HepG2 (cell line): ENCODE data around the gene THADA. TPM values are rescaled to one million over a fixed set of nuclear protein-coding genes. Genes with fewer than 3 reads are reported as not detected.

ENCODE experiments used
- CENPT ChIP-seq: sonication (generic); formaldehyde crosslinking; IDR thresholded peaks from 2 replicates; pipeline ENCODE4 v1.8.0; 2022; ENCODE audit warnings: low read depth, mild to moderate bottlenecking, moderate library complexity, missing genetic modification reagents
- NCOA2 ChIP-seq: sonication (generic); formaldehyde crosslinking; IDR thresholded peaks from 2 replicates; pipeline ENCODE4 v1.8.0; 2022; ENCODE audit warnings: inconsistent platforms
- NR2F1 ChIP-seq, 2 experiments: fragments of 450-650 bp in 1 of 2; formaldehyde crosslinking in 1 of 2; IDR thresholded peaks; 2 replicates each; pipeline versions ENCODE4 v1.5.0 to v1.6.1; 2016 to 2020; ENCODE audit warnings: mild to moderate bottlenecking in 1 of 2, missing compliant biosample characterization in 1 of 2, missing genetic modification reagents in 1 of 2, moderate library complexity in 1 of 2
- PHF20 ChIP-seq: sonication (generic); formaldehyde crosslinking; IDR thresholded peaks from 2 replicates; pipeline ENCODE4 v1.5.0; 2020; ENCODE audit warnings: mild to moderate bottlenecking, missing genetic modification reagents
- RAD51 ChIP-seq: fragments of 450-650 bp; IDR thresholded peaks from 2 replicates; pipeline ENCODE4 v1.6.1; 2016; ENCODE audit warnings: borderline replicate concordance
- XRCC5 ChIP-seq: fragments of 200-400 bp; formaldehyde crosslinking; optimal IDR thresholded peaks from 2 replicates; pipeline ENCODE3; 2017; ENCODE audit warnings: mild to moderate bottlenecking, low read length
- ZNF20 ChIP-seq: sonication (generic); formaldehyde crosslinking; IDR thresholded peaks from 2 replicates; pipeline ENCODE4 v1.4.0; 2020; ENCODE audit warnings: mild to moderate bottlenecking, moderate library complexity, missing genetic modification reagents
- ZNF337 ChIP-seq: sonication (generic); formaldehyde crosslinking; IDR thresholded peaks from 2 replicates; pipeline ENCODE4 v1.5.1; 2020; ENCODE audit warnings: missing genetic modification reagents, low read depth, mild to moderate bottlenecking, borderline replicate concordance
- ZNF556 ChIP-seq: sonication (generic); formaldehyde crosslinking; IDR thresholded peaks from 2 replicates; pipeline ENCODE4 v1.4.0; 2020; ENCODE audit warnings: mild to moderate bottlenecking, missing genetic modification reagents, borderline replicate concordance
- ZNF567 ChIP-seq: sonication (generic); formaldehyde crosslinking; IDR thresholded peaks from 2 replicates; pipeline ENCODE4 v1.8.1; 2023; ENCODE audit warnings: mild to moderate bottlenecking, missing genetic modification reagents, borderline replicate concordance
- polyA plus RNA-seq, 8 experiments: library from polyadenylated mRNA; depleted of rRNA in 3 of 8; stranded (reverse) in 7 of 8; unstranded in 1 of 8; fragments of >200 nt; fragmentation: Illumina TruSeq in 4 of 8; extraction: Trizol in 4 of 8; gene quantifications; 2 replicates each; pipeline versions ENCODE4 v1.2.1 to v1.2.3, GENCODE V29; 2011 to 2016; ENCODE audit warnings: low read depth in 4 of 8, missing spikeins in 1 of 8, mixed read lengths in 1 of 8; ENCODE audit not compliant: insufficient read depth in 1 of 8
- total RNA-seq, 5 experiments: library from RNA; depleted of rRNA; stranded (reverse); fragments of >200 nt; fragmentation: Illumina TruSeq; extraction: Trizol; gene quantifications; 2 replicates each; pipeline ENCODE4 v1.2.3, GENCODE V29; 2016; ENCODE audit warnings: low read depth in 1 of 5
- TF ChIP-seq, protein P1 (sequence below): sonication (generic); formaldehyde crosslinking; IDR thresholded peaks from 2 replicates; pipeline ENCODE4 v1.4.0; 2020; ENCODE audit warnings: missing genetic modification reagents
- TF ChIP-seq, protein P2 (sequence below): IDR thresholded peaks from 2 replicates; pipeline ENCODE4 v1.6.1; 2016; ENCODE audit warnings: mild to moderate bottlenecking, missing biosample characterization, missing genetic modification reagents
- TF ChIP-seq, protein P3 (sequence below): sonication (generic); formaldehyde crosslinking; IDR thresholded peaks from 2 replicates; pipeline ENCODE4 v1.4.0; 2020; ENCODE audit warnings: mild to moderate bottlenecking, missing genetic modification reagents
- TF ChIP-seq, protein P4 (sequence below): sonication (generic); formaldehyde crosslinking; IDR thresholded peaks from 2 replicates; pipeline ENCODE4 v1.8.1; 2023; ENCODE audit warnings: mild to moderate bottlenecking, missing genetic modification reagents
- TF ChIP-seq, protein P5 (sequence below): sonication (generic); formaldehyde crosslinking; IDR thresholded peaks from 2 replicates; pipeline ENCODE4 v1.4.0; 2020; ENCODE audit warnings: missing genetic modification reagents
- TF ChIP-seq, protein P6 (sequence below): sonication (generic); formaldehyde crosslinking; conservative IDR thresholded peaks from 2 replicates; pipeline ENCODE4 v1.4.0; 2020; ENCODE audit warnings: mild to moderate bottlenecking, missing genetic modification reagents, moderate library complexity

THADA gene
- total and polyA plus RNA-seq, 2 of the 13 experiments (the other 11 are each of a cell fraction or from before 2014, with no cell fraction given), result 12.7 to 21.7 TPM

DNA sequence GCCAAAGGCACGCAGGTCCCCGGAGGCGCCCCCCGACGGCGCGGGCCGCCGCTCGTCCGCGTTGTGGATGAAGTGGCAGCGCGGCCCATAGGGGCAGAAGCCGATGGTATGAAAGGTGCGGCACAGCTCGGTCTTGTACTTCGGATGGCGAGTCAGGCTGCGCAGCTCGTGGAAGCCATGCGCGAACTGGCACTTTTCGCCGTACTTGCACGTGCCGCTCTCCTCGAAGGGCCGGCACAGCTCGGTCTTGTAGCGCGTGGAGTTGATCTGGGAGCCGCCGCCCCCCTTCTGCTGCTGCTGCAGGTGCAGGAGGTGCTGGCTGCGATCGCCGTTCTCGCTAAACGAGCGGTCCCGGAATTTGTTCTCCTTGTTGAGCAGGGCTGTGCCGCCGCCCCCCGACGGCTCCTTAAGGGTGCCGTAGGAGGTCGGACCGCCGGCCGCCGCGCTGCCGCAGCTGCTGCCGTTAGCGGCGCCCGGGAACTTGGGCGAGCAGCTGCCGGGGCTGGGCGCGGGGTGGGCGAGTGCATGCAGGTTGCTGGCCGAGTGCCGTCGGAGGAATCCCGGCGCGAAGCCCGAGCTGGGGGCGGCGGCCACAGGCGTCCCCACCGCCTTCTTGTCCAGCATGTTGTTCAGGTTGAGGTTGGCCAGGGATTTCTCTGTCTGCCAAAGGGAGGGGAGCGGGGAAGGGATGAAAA, 370.6 kb downstream of the THADA start (continued):
- TF ChIP-seq, protein P1, sequence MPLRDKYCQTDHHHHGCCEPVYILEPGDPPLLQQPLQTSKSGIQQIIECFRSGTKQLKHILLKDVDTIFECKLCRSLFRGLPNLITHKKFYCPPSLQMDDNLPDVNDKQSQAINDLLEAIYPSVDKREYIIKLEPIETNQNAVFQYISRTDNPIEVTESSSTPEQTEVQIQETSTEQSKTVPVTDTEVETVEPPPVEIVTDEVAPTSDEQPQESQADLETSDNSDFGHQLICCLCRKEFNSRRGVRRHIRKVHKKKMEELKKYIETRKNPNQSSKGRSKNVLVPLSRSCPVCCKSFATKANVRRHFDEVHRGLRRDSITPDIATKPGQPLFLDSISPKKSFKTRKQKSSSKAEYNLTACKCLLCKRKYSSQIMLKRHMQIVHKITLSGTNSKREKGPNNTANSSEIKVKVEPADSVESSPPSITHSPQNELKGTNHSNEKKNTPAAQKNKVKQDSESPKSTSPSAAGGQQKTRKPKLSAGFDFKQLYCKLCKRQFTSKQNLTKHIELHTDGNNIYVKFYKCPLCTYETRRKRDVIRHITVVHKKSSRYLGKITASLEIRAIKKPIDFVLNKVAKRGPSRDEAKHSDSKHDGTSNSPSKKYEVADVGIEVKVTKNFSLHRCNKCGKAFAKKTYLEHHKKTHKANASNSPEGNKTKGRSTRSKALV (CRISPR knock-in tag), result no peak
- TF ChIP-seq, protein P2, sequence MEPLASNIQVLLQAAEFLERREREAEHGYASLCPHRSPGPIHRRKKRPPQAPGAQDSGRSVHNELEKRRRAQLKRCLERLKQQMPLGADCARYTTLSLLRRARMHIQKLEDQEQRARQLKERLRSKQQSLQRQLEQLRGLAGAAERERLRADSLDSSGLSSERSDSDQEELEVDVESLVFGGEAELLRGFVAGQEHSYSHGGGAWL (CRISPR knock-in tag), result peak; percentile 51; the same call in 1 of the 2 replicates
- no peak; the same call in 1 of the 2 replicates for TF ChIP-seq CENPT (CRISPR knock-in tag)
- peak; percentile 51; the same call in 1 of the 2 replicates for TF ChIP-seq PHF20 (CRISPR knock-in tag)
- no peak for TF ChIP-seq ZNF567
- no peak; the same call in 1 of the 2 replicates for TF ChIP-seq ZNF337
- no peak for TF ChIP-seq NR2F1 (CRISPR knock-in tag; IDR thresholded peaks at IDR 0.05)
- TF ChIP-seq XRCC5, result no peak
- no peak for TF ChIP-seq ZNF20 (CRISPR knock-in tag)
- no peak for TF ChIP-seq ZNF556
- TF ChIP-seq, protein P3, sequence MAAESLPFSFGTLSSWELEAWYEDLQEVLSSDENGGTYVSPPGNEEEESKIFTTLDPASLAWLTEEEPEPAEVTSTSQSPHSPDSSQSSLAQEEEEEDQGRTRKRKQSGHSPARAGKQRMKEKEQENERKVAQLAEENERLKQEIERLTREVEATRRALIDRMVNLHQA (CRISPR knock-in tag), result no peak
- TF ChIP-seq, protein P4, sequence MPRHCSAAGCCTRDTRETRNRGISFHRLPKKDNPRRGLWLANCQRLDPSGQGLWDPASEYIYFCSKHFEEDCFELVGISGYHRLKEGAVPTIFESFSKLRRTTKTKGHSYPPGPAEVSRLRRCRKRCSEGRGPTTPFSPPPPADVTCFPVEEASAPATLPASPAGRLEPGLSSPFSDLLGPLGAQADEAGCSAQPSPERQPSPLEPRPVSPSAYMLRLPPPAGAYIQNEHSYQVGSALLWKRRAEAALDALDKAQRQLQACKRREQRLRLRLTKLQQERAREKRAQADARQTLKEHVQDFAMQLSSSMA (CRISPR knock-in tag), result no peak
- no peak for TF ChIP-seq RAD51
- TF ChIP-seq, protein P5, sequence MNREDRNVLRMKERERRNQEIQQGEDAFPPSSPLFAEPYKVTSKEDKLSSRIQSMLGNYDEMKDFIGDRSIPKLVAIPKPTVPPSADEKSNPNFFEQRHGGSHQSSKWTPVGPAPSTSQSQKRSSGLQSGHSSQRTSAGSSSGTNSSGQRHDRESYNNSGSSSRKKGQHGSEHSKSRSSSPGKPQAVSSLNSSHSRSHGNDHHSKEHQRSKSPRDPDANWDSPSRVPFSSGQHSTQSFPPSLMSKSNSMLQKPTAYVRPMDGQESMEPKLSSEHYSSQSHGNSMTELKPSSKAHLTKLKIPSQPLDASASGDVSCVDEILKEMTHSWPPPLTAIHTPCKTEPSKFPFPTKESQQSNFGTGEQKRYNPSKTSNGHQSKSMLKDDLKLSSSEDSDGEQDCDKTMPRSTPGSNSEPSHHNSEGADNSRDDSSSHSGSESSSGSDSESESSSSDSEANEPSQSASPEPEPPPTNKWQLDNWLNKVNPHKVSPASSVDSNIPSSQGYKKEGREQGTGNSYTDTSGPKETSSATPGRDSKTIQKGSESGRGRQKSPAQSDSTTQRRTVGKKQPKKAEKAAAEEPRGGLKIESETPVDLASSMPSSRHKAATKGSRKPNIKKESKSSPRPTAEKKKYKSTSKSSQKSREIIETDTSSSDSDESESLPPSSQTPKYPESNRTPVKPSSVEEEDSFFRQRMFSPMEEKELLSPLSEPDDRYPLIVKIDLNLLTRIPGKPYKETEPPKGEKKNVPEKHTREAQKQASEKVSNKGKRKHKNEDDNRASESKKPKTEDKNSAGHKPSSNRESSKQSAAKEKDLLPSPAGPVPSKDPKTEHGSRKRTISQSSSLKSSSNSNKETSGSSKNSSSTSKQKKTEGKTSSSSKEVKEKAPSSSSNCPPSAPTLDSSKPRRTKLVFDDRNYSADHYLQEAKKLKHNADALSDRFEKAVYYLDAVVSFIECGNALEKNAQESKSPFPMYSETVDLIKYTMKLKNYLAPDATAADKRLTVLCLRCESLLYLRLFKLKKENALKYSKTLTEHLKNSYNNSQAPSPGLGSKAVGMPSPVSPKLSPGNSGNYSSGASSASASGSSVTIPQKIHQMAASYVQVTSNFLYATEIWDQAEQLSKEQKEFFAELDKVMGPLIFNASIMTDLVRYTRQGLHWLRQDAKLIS, result peak; percentile 90; the same call in 1 of the 2 replicates
- TF ChIP-seq NCOA2 (CRISPR knock-in tag), result no peak
- TF ChIP-seq, protein P6, sequence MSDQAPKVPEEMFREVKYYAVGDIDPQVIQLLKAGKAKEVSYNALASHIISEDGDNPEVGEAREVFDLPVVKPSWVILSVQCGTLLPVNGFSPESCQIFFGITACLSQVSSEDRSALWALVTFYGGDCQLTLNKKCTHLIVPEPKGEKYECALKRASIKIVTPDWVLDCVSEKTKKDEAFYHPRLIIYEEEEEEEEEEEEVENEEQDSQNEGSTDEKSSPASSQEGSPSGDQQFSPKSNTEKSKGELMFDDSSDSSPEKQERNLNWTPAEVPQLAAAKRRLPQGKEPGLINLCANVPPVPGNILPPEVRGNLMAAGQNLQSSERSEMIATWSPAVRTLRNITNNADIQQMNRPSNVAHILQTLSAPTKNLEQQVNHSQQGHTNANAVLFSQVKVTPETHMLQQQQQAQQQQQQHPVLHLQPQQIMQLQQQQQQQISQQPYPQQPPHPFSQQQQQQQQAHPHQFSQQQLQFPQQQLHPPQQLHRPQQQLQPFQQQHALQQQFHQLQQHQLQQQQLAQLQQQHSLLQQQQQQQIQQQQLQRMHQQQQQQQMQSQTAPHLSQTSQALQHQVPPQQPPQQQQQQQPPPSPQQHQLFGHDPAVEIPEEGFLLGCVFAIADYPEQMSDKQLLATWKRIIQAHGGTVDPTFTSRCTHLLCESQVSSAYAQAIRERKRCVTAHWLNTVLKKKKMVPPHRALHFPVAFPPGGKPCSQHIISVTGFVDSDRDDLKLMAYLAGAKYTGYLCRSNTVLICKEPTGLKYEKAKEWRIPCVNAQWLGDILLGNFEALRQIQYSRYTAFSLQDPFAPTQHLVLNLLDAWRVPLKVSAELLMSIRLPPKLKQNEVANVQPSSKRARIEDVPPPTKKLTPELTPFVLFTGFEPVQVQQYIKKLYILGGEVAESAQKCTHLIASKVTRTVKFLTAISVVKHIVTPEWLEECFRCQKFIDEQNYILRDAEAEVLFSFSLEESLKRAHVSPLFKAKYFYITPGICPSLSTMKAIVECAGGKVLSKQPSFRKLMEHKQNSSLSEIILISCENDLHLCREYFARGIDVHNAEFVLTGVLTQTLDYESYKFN, result no peak
